ENCODE results near the gene ADRM1. TPM values are rescaled to one million over a fixed set of nuclear protein-coding genes. Genes with fewer than 3 reads are reported as not detected.
A peak's percentile ranks its signal among the peaks of the same experiment; 100 is the strongest.

ADRM1 gene
- total and polyA plus RNA-seq, 2 donors from 2014 or later = 64.4 to 79.4 TPM

GRCh38 chr20:62281161-62281933 is 21.4 kb upstream of the ADRM1 start:
- FAIRE-seq (no peak), DNase-seq (no peak)
- Histone ChIP-seq H3K4me1 (ENCODE audit: control insufficient read depth in 2 of 3, insufficient read depth in 2 of 3, low read depth in 1 of 3, low read length in 3 of 3) (no peaks in the 10 kb centered on the region), H3K27ac (ENCODE audit: low read depth in 2 of 2, low read length in 2 of 2) (no peak overlapping the region), H3K36me3 (ENCODE audit: control insufficient read depth in 2 of 3, insufficient read depth in 3 of 3, low read length in 3 of 3) (peaks cover 2 to 44% (median 27%) of the 10 kb centered on the region in 3 donors), H3K27me3 (ENCODE audit: control insufficient read depth, insufficient read depth, low read length) (no peaks in the 10 kb centered on the region), H3K9me3 (ENCODE audit: control insufficient read depth in 2 of 3, insufficient read depth in 1 of 3, low read length in 3 of 3) (no peaks in the 10 kb centered on the region), H3K9ac (ENCODE audit: low read length in 3 of 3) (no peak overlapping the region), H3K4me3 (ENCODE audit: low read length in 3 of 3) (no peak overlapping the region)
- TF ChIP-seq CTCF (IDR thresholded peaks at IDR 0.05; ENCODE audit: borderline replicate concordance, extremely low read depth, insufficient read depth) = no peak
- intact Hi-C loops (cut with DNase I) = no loop called here

- FAIRE-seq (no peak), DNase-seq (no peak)
- H3K27ac ChIP-seq (ENCODE audit: low read depth in 2 of 2, low read length in 2 of 2) = no peak overlapping the region
- H3K4me3 ChIP-seq (ENCODE audit: low read length in 3 of 3) = no peak overlapping the region
- intact Hi-C loops (cut with DNase I) = no loop called here
- H3K9me3 ChIP-seq (ENCODE audit: control insufficient read depth in 2 of 3, insufficient read depth in 1 of 3, low read length in 3 of 3) = no peaks in the 10 kb centered on the region
- peaks cover 2 to 50% (median 25%) of the 10 kb centered on the region in 3 donors for H3K36me3 ChIP-seq (ENCODE audit: control insufficient read depth in 2 of 3, insufficient read depth in 3 of 3, low read length in 3 of 3)
- TF ChIP-seq CTCF (IDR thresholded peaks at IDR 0.05; ENCODE audit: borderline replicate concordance, extremely low read depth, insufficient read depth) = no peak
- no peaks in the 10 kb centered on the region for H3K27me3 ChIP-seq (ENCODE audit: control insufficient read depth, insufficient read depth, low read length)
- H3K9ac ChIP-seq (ENCODE audit: low read length in 3 of 3) = no peak overlapping the region
- H3K4me1 ChIP-seq (ENCODE audit: control insufficient read depth in 2 of 3, insufficient read depth in 2 of 3, low read depth in 1 of 3, low read length in 3 of 3) = no peaks in the 10 kb centered on the region
Measured at GRCh38 chr20:62282103-62282502, 20.7 kb upstream of the ADRM1 start.

GRCh38 chr20:62282877-62283503 is 19.8 kb upstream of the ADRM1 start:
- no peak for TF ChIP-seq CTCF (IDR thresholded peaks at IDR 0.05; ENCODE audit: borderline replicate concordance, extremely low read depth, insufficient read depth)
- Histone ChIP-seq H3K9me3 (ENCODE audit: control insufficient read depth in 2 of 3, insufficient read depth in 1 of 3, low read length in 3 of 3) (no peaks in the 10 kb centered on the region), H3K4me3 (ENCODE audit: low read length in 3 of 3) (no peak overlapping the region), H3K4me1 (ENCODE audit: control insufficient read depth in 2 of 3, insufficient read depth in 2 of 3, low read depth in 1 of 3, low read length in 3 of 3) (no peaks in the 10 kb centered on the region), H3K36me3 (ENCODE audit: control insufficient read depth in 2 of 3, insufficient read depth in 3 of 3, low read length in 3 of 3) (peaks cover 0 to 55% (median 25%) of the 10 kb centered on the region in 3 donors), H3K27me3 (ENCODE audit: control insufficient read depth, insufficient read depth, low read length) (no peaks in the 10 kb centered on the region), H3K27ac (ENCODE audit: low read depth in 2 of 2, low read length in 2 of 2) (no peak overlapping the region), H3K9ac (ENCODE audit: low read length in 3 of 3) (no peak overlapping the region)
- DNase-seq (peak in 1 of 5 donors; percentile 88), FAIRE-seq (no peak)
- intact Hi-C loops (cut with DNase I) = no loop called here

Data from kidney (tissue), 14 donors.